Measurements from ENCODE around the gene TDRD9. TPM values are rescaled to one million over a fixed set of nuclear protein-coding genes. Genes with fewer than 3 reads are reported as not detected.

Gene TDRD9
- total and polyA plus RNA-seq, 2 of the 4 experiments (the other 2 are of a cell fraction), result 0.07 to 0.18 TPM

DNA sequence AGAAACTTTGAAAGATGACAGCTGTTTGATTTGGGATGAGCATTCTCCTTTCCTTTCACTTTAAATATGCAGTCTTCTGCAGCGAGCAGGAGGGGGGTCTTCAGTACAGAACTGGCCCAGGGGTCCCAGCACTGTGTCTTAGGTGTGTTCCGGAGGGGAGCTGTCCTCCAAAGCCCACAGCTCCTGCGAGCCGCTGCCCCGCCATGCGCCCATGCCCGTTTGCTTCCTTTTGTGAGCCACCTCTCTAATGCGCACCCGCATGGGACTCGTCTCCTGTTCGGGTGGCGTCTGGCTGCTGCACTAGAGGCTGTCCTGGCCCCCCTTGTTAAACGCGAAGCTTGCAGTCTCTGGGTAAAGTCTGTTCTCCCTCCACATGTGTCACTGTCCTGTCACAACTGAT, 108.8 kb downstream of the TDRD9 start:
- CTCF ChIA-PET, result no interaction called here
- dilution Hi-C loops (cut with HindIII; ENCODE audit: low sequenced_read_pairs, unreplicated experiment), result no loop called here

More for the DNA sequence above, 108.8 kb downstream of the TDRD9 start:
- POLR2A ChIA-PET (ENCODE audit: unreplicated experiment), result no interaction called here
- Histone ChIP-seq H4K8ac (ENCODE audit: low read depth in 2 of 2, low read length in 2 of 2) (no peak overlapping the region), H2BK20ac (ENCODE audit: low read depth, low read length) (no peak overlapping the region), H4K5ac (ENCODE audit: low read depth, low read length) (no peak overlapping the region), H3K18ac (ENCODE audit: low read depth, low read length) (no peak overlapping the region), H3K4ac (ENCODE audit: low read depth, low read length) (no peak overlapping the region), H3K27me3 (ENCODE audit: control insufficient read depth, insufficient read depth, low read length) (peaks cover 2% of the 10 kb centered on the region; the same call in 1 of the 2 replicates), H3K9me1 (ENCODE audit: insufficient read depth, low read length) (no peaks in the 10 kb centered on the region), H3K4me3 (ENCODE audit: insufficient read depth, low read depth, low read length) (no peak overlapping the region), H2BK5ac (ENCODE audit: low read depth, low read length, poor library complexity, severe bottlenecking) (no peak overlapping the region), H3K23ac (ENCODE audit: low read depth, low read length) (no peak overlapping the region), H4K20me1 (ENCODE audit: insufficient read depth, low read length) (no peaks in the 10 kb centered on the region), H3K4me2 (ENCODE audit: low read depth, low read length) (no peak overlapping the region), H3K27ac (ENCODE audit: insufficient read depth, low read length) (no peak overlapping the region), H2BK120ac (ENCODE audit: low read depth, low read length) (no peak overlapping the region), H3K56ac (ENCODE audit: extremely low read depth, insufficient read depth, low read length) (no peak overlapping the region), H3K9me3 (ENCODE audit: control insufficient read depth, insufficient read depth, low read length) (no peaks in the 10 kb centered on the region), H3K9ac (ENCODE audit: low read depth, low read length) (no peak overlapping the region), H2AK9ac (replicated peaks; ENCODE audit: low read depth, low read length, poor library complexity) (no peak overlapping the region), H3K79me1 (ENCODE audit: low read depth in 1 of 2, low read length in 2 of 2) (no peaks in the 10 kb centered on the region), H2AFZ (replicated peaks; ENCODE audit: low read length, poor library complexity) (no peak overlapping the region), H3K4me1 (ENCODE audit: control insufficient read depth, insufficient read depth, low read length) (no peaks in the 10 kb centered on the region), H3K36me3 (ENCODE audit: control insufficient read depth, insufficient read depth, low read length) (no peaks in the 10 kb centered on the region), H2AK5ac (ENCODE audit: low read depth, low read length) (no peak overlapping the region), H3K14ac (replicated peaks; ENCODE audit: low read depth, low read length) (no peak overlapping the region), H4K91ac (ENCODE audit: insufficient read depth, low read depth, low read length) (no peak overlapping the region), H2BK15ac (ENCODE audit: low read depth, low read length) (no peak overlapping the region)
- in situ Hi-C loops (cut with MboI; ENCODE audit: low sequenced_read_pairs), result no loop called here
- ATAC-seq (ENCODE audit: low read depth) (no peak), DNase-seq (no peak)
- BruUV-seq (replicated peaks), result no TSS peak
- 83% methylated on average over 3 of the region's 14 CpGs; no CpG with 5 or more reads in 1 of the 2 experiments for WGBS, 2 experiments (ENCODE audit: extremely low coverage in 2 of 2, insufficient read length in 1 of 2)
- intact Hi-C loops (cut with micrococcal nuclease), result no loop called here
- TF ChIP-seq MAZ (IDR thresholded peaks at IDR 0.05; ENCODE audit: borderline replicate concordance, low read depth, low read length), result no peak
- no peak for TF ChIP-seq RAD21 (IDR thresholded peaks at IDR 0.05; ENCODE audit: low read length)
- TF ChIP-seq CEBPB (IDR thresholded peaks at IDR 0.05; ENCODE audit: low read depth, low read length), result no peak
- no peak for TF ChIP-seq MAFK (IDR thresholded peaks at IDR 0.05; ENCODE audit: low read depth, low read length)
- no peak for TF ChIP-seq SMC3 (IDR thresholded peaks at IDR 0.05; ENCODE audit: low read depth, low read length)
- TF ChIP-seq POLR2A (IDR thresholded peaks at IDR 0.05; ENCODE audit: low read depth, low read length), result no peak
- no peak for TF ChIP-seq RFX5 (IDR thresholded peaks at IDR 0.05; ENCODE audit: low read depth, low read length)
- no peak for TF ChIP-seq BHLHE40 (IDR thresholded peaks at IDR 0.05; ENCODE audit: low read depth, low read length)
- TF ChIP-seq, protein P1, sequence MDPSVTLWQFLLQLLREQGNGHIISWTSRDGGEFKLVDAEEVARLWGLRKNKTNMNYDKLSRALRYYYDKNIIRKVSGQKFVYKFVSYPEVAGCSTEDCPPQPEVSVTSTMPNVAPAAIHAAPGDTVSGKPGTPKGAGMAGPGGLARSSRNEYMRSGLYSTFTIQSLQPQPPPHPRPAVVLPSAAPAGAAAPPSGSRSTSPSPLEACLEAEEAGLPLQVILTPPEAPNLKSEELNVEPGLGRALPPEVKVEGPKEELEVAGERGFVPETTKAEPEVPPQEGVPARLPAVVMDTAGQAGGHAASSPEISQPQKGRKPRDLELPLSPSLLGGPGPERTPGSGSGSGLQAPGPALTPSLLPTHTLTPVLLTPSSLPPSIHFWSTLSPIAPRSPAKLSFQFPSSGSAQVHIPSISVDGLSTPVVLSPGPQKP (IDR thresholded peaks at IDR 0.05; ENCODE audit: borderline replicate concordance, low read depth, low read length), result no peak
- no peak for TF ChIP-seq FOS (IDR thresholded peaks at IDR 0.05; ENCODE audit: low read depth, low read length)
- no peak for TF ChIP-seq CHD1 (IDR thresholded peaks at IDR 0.05; ENCODE audit: low read depth, low read length)
- TF ChIP-seq, protein P2, sequence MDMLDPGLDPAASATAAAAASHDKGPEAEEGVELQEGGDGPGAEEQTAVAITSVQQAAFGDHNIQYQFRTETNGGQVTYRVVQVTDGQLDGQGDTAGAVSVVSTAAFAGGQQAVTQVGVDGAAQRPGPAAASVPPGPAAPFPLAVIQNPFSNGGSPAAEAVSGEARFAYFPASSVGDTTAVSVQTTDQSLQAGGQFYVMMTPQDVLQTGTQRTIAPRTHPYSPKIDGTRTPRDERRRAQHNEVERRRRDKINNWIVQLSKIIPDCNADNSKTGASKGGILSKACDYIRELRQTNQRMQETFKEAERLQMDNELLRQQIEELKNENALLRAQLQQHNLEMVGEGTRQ (IDR thresholded peaks at IDR 0.05; ENCODE audit: low read depth, low read length), result no peak
- TF ChIP-seq RCOR1 (IDR thresholded peaks at IDR 0.05; ENCODE audit: insufficient replicate concordance, low read length), result no peak
- no peak for TF ChIP-seq MXI1 (IDR thresholded peaks at IDR 0.05; ENCODE audit: borderline replicate concordance, low read depth, low read length)
- no peak for TF ChIP-seq NFE2L2 (IDR thresholded peaks at IDR 0.05; ENCODE audit: low read depth, low read length)
- TF ChIP-seq, protein P3, sequence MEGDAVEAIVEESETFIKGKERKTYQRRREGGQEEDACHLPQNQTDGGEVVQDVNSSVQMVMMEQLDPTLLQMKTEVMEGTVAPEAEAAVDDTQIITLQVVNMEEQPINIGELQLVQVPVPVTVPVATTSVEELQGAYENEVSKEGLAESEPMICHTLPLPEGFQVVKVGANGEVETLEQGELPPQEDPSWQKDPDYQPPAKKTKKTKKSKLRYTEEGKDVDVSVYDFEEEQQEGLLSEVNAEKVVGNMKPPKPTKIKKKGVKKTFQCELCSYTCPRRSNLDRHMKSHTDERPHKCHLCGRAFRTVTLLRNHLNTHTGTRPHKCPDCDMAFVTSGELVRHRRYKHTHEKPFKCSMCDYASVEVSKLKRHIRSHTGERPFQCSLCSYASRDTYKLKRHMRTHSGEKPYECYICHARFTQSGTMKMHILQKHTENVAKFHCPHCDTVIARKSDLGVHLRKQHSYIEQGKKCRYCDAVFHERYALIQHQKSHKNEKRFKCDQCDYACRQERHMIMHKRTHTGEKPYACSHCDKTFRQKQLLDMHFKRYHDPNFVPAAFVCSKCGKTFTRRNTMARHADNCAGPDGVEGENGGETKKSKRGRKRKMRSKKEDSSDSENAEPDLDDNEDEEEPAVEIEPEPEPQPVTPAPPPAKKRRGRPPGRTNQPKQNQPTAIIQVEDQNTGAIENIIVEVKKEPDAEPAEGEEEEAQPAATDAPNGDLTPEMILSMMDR (conservative IDR thresholded peaks at IDR 0.05; ENCODE audit: low read depth, low read length), result no peak

Measured in IMR-90 (cell line).